Measurements from ENCODE around the gene ARVCF.

Gene ARVCF

GRCh38 chr22:19921544-19922081 lies 95.0 kb downstream of the ARVCF start:
- Histone ChIP-seq H3K27me3 (ENCODE audit: control insufficient read depth in 1 of 2, insufficient read depth in 2 of 2, low read length in 2 of 2) (no peaks in the 10 kb centered on the region), H3K4me3 (ENCODE audit: low read depth in 1 of 2, low read length in 2 of 2) (no peak overlapping the region), H3K4me1 (ENCODE audit: control insufficient read depth in 1 of 2, insufficient read depth in 2 of 2, low read length in 2 of 2) (no peaks in the 10 kb centered on the region), H3K9ac (ENCODE audit: low read depth in 1 of 2, low read length in 2 of 2) (no peak overlapping the region), H3K36me3 (ENCODE audit: control insufficient read depth in 1 of 2, insufficient read depth in 2 of 2, low read length in 2 of 2) (peaks cover 7 to 18% of the 10 kb centered on the region in 2 donors), H3K9me3 (ENCODE audit: control insufficient read depth in 1 of 2, low read length in 2 of 2) (no peaks in the 10 kb centered on the region), H3K27ac (ENCODE audit: low read depth, low read length) (no peak overlapping the region)

Data from duodenal mucosa (tissue), 2 donors.